Activated T-helper 2 cell treated with anti-CD3 and anti-CD28 coated beads, Interferon-gamma antibody, Interleukin-2, Interleukin-4, amounts not matched to agents 10 μg/mL and 5 μg/mL and 100 μg/mL, durations not matched to agents 14 hours and 24 hours and 36 hours (primary cell): ENCODE measurements around the gene MOB1B. TPM values are rescaled to one million over a fixed set of nuclear protein-coding genes. Genes with fewer than 3 reads are reported as not detected.
"Not testable (repeated sequence)": the region's sequence is repeated elsewhere in the genome, so short reads cannot be mapped to it uniquely, and the experiment has no call there.

ENCODE experiments used
- DNase-seq: peaks from one replicate; pipeline ENCODE4 v3.0.0; 2021; ENCODE audit warnings: low spot score
- H3K27ac Mint-ChIP-seq: one replicate; pipeline ENCODE4 v1.8.0; 2021; ENCODE audit warnings: mixed read lengths
- H3K27me3 Mint-ChIP-seq: one replicate; pipeline ENCODE4 v1.8.0; 2021; ENCODE audit warnings: low read depth, mixed read lengths
- H3K36me3 Mint-ChIP-seq: one replicate; pipeline ENCODE4 v1.8.0; 2021; ENCODE audit warnings: low read depth, mixed read lengths
- H3K4me1 Mint-ChIP-seq: one replicate; pipeline ENCODE4 v1.8.0; 2021; ENCODE audit warnings: low read depth, mixed read lengths
- H3K4me3 Mint-ChIP-seq: one replicate; pipeline ENCODE4 v1.8.0; 2021; ENCODE audit warnings: low read depth, mild to moderate bottlenecking, moderate library complexity, mixed read lengths
- H3K9me3 Mint-ChIP-seq: one replicate; pipeline ENCODE4 v1.8.0; 2021; ENCODE audit warnings: mixed read lengths
- intact Hi-C: fragments of 100-400 bp; cut with micrococcal nuclease; formaldehyde crosslinking; loops from one replicate; pipeline ENCODE4 v1.15.1; 2023
- total RNA-seq: library from RNA; stranded (reverse); gene quantifications from 2 replicates; pipeline ENCODE4 v1.2.3, GENCODE V29; 2022

MOB1B gene
- total RNA-seq, 1 donor from 2014 or later: 27.0 TPM

DNA sequence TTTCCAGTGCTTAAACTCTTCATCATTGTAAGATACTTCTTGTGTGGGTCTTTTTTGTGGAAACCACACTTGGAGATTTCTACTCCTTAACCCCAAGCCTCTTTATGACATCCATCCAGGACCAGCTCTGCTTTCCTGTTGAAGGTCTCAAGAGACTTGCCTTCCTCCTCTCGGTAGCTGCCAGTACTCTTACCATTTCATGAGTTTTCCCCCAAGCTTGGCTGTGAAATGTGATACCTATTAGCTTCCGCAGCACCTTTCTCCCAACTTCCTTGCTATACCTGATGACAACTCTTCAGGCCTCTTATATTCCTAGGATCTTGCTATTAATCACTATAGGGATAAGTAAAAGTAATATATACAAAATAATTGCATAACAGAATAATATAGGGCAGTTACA is 89.4 kb downstream of the MOB1B start:
- DNase-seq: no peak
- peaks cover 29% of the 10 kb centered on the region for H3K4me1 Mint-ChIP-seq
- H3K27me3 Mint-ChIP-seq: no peaks in the 10 kb centered on the region
- H3K9me3 Mint-ChIP-seq: no peaks in the 10 kb centered on the region
- no peak overlapping the region for H3K27ac Mint-ChIP-seq
- intact Hi-C loops: loop anchor here (5.0 to 10.0 kb wide), 2 partner anchors 44 to 193 kb away; no protein-coding TSS in a partner anchor
- peaks cover 28% of the 10 kb centered on the region for H3K36me3 Mint-ChIP-seq
- H3K4me3 Mint-ChIP-seq: no peak overlapping the region

DNA sequence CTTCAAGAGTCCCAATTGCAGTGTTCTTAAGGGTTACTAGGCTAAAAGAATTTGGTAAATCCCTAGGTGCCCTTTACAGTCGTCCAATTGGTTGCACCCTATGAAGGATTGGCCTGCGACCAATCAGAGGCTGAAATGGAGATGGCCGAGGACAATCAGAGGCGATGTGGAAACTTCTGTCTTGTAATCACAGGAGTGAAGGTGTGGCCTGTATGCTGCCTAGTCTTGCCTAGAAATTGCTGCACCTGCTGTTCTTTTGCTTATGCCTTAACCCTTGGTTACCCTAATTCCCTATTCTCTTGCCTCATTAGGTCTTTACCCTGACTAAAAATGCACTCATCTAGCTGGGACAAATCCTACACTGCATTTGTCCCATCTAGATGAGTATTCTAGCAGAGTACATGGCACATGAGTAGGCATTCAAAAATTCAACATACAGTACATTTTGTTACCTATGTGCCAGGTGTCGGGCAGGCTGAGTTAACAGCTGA is 90.3 kb downstream of the MOB1B start:
- no peaks in the 10 kb centered on the region for H3K27me3 Mint-ChIP-seq
- H3K4me1 Mint-ChIP-seq: peaks cover 38% of the 10 kb centered on the region
- H3K4me3 Mint-ChIP-seq: peak overlapping the region; percentile 99
- H3K27ac Mint-ChIP-seq: peak overlapping the region; percentile 85
- no peaks in the 10 kb centered on the region for H3K9me3 Mint-ChIP-seq
- intact Hi-C loops: loop anchor here (5.0 to 10.0 kb wide), 2 partner anchors 45 to 192 kb away; no protein-coding TSS in a partner anchor
- no peak for DNase-seq
- H3K36me3 Mint-ChIP-seq: peaks cover 35% of the 10 kb centered on the region

DNA sequence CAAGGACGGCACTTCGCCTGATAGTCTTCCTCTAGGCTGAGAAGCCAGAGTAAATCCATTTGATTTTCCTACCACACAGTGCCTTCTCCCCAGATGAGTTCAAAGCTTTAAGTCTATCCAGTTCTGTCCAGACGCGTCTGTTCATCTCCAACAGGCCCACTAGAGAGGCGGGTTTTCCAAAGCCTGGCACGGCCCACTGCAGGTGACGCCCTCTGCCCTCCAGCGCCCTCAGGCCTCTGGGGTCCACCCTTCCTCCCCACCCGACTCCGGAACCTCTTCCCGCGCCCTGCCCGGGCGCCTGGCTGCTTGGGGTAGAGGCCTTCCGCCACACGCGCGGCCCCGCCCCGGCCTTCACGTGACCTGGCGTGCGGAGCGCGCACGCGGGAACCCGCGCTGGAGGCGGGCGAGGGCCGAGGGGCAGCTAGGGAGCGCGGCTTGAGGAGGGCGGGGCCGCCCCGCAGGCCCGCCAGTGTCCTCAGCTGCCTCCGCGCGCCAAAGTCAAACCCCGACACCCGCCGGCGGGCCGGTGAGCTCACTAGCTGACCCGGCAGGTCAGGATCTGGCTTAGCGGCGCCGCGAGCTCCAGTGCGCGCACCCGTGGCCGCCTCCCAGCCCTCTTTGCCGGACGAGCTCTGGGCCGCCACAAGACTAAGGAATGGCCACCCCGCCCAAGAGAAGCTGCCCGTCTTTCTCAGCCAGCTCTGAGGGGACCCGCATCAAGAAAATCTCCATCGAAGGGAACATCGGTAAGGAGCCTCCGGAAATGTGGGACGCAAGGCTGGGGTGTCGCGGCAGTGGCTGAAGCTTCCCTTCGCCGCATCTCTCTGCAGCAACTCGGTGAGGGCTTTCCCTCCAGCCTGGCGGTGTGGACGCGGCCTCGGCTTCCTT is 91.3 kb downstream of the MOB1B start, which contains the start of gene DCK:
Gene DCK, plus strand, starts transcription at position 469 of the 888 bp plus-strand sequence. Its CDS starts 187 bp downstream, at position 656.
- Mint-ChIP-seq H3K36me3 (peaks cover 44% of the 10 kb centered on the region), H3K4me1 (peaks cover 39% of the 10 kb centered on the region), H3K27me3 (no peaks in the 10 kb centered on the region), H3K9me3 (no peaks in the 10 kb centered on the region), H3K27ac (peak within 1 kb of the TSS; percentile 93), H3K4me3 (peak within 1 kb of the TSS; percentile 99)
- DNase-seq: peak; percentile 83
- intact Hi-C loops: loop anchor here (1.0 to 10.0 kb wide), 5 partner anchors 13 to 191 kb away; partner anchors contain the start of genes GRSF1 and MOB1B

DNA sequence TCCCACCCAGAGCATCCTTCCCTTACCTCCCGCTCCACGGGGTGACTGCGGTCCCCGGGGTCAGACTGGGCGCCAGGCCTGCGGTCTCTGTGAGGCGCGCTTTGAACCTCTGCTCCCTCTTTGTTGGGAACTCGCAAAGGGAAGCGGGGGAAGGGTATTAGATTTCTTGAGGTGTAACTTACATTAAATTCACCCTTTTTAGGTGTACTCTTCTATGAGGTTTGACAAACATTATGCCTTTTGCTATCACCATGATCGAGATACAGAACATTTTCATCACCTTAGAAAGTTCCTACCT is 91.8 kb downstream of the MOB1B start:
- intact Hi-C loops: loop anchor here (5.0 to 10.0 kb wide), 2 partner anchors 47 to 191 kb away; no protein-coding TSS in a partner anchor

DNA sequence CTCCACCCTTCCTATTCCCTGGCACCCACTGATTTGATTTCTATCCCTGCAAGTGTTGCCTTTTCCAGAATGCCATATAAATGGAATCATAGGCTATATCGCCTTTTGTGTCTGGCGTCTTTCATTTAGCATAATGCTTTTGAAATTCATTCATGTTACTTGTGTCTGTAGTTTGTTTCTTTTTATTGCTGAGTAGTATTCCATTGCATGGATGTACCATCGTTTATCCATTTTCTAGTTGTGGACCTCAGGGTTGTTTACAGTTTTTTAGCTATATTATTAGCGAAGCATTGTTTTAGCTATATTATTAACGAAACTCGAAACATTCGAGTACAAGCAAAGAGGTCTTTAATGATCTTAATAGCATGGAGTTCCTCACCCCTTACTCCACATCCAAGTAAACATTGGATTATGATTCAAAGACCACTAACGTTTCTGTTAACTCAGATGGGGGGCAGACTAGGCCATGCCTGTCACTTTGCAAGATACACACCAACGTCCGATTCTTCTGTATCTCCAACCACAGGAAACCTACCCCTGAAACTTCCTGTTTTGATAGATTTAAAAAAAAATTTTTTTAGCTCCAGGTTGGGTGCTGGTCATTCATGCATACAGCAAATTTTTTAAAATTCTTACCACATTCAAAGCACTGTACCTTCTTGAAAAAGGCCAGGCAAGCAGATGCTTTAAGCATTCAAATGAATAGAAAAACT is 92.4 kb downstream of the MOB1B start:
- Mint-ChIP-seq H3K4me1 (peaks cover 44% of the 10 kb centered on the region), H3K36me3 (peaks cover 55% of the 10 kb centered on the region), H3K9me3 (peaks cover 2% of the 10 kb centered on the region), H3K27ac (peak overlapping the region; percentile 93), H3K4me3 (peak overlapping the region; percentile 99), H3K27me3 (no peaks in the 10 kb centered on the region)
- intact Hi-C loops: loop anchor here (5.0 to 10.0 kb wide), 3 partner anchors 47 to 287 kb away; no protein-coding TSS in a partner anchor
- no peak for DNase-seq

More for the DNA sequence above, 91.8 kb downstream of the MOB1B start:
- peaks cover 50% of the 10 kb centered on the region for H3K36me3 Mint-ChIP-seq
- H3K27me3 Mint-ChIP-seq: no peaks in the 10 kb centered on the region
- H3K9me3 Mint-ChIP-seq: no peaks in the 10 kb centered on the region
- no peak for DNase-seq
- peaks cover 40% of the 10 kb centered on the region for H3K4me1 Mint-ChIP-seq
- H3K27ac Mint-ChIP-seq: peak overlapping the region; percentile 93
- H3K4me3 Mint-ChIP-seq: peak overlapping the region; percentile 99

DNA sequence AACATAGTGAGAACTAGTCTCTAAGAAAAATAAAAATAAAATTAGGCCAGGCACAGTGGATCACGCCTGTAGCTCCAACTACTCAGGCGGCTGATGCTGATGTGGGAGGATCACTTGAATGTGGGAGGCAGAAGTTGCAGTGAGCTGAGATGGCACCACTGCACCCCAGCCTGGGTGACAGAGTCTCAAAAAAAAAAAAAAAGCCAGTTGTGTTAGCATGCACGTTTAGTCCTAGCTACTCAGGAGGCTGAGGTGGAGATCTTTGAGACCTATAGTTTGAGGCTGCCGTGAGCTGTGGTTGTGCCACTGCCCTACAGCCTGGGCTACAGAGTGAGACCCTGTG is 93.8 kb downstream of the MOB1B start:
- intact Hi-C loops: loop anchor here (2.0 to 10.0 kb wide), 3 partner anchors 189 to 307 kb away; partner anchors contain the start of gene UTP3
- no peak for DNase-seq
- H3K36me3 Mint-ChIP-seq: peaks cover 70% of the 10 kb centered on the region
- peaks cover 55% of the 10 kb centered on the region for H3K4me1 Mint-ChIP-seq
- peak overlapping the region; percentile 93 for H3K27ac Mint-ChIP-seq
- peaks cover 16% of the 10 kb centered on the region for H3K9me3 Mint-ChIP-seq
- H3K4me3 Mint-ChIP-seq: peak overlapping the region; percentile 99
- H3K27me3 Mint-ChIP-seq: no peaks in the 10 kb centered on the region

DNA sequence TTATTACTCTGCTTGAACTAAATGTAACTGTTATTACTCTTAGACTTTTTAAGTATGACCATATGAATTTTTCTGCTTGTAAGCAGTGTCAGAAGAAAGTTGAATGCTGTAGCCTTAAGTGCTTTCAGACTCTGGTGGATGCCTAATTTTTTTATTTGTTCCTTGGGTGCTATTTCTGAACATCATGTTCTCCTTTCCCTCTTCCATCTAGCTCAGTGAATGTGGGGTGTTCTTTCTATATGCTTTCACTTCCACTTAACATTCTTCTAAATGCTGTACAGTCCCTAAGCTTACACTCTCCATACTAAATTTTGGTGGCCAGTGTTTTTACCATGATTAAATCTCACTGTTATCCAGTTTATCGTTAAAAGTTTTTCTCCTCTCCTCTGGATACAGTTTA is 94.9 kb downstream of the MOB1B start:
- Mint-ChIP-seq H3K4me1 (peaks cover 62% of the 10 kb centered on the region), H3K9me3 (peaks cover 26% of the 10 kb centered on the region), H3K4me3 (peak overlapping the region; percentile 99), H3K27ac (peak overlapping the region; percentile 93), H3K27me3 (no peaks in the 10 kb centered on the region), H3K36me3 (peaks cover 79% of the 10 kb centered on the region)
- intact Hi-C loops: loop anchor here (2.0 to 10.0 kb wide), 3 partner anchors 188 to 308 kb away; partner anchors contain the start of gene UTP3
- no peak for DNase-seq

DNA sequence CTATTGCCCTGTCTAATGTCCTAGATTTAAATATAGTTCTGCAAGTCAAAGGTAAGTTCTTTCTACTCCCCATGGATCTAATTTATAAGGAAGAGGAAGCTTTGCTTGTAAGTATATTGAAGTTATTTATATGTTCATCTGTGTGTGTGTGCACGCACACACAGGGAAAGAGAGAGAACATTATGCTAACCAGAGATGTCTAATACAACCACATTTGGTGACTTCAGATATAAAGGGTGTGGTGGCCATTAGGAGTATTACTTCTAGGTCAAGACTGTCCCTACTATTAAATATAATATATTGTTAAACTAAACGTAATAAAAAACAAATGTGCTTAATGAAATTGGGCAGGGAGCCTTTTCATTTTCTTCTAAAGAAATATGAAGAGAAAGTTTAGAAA is 95.4 kb downstream of the MOB1B start:
- H3K36me3 Mint-ChIP-seq: peaks cover 83% of the 10 kb centered on the region
- no peaks in the 10 kb centered on the region for H3K27me3 Mint-ChIP-seq
- no peak for DNase-seq
- peaks cover 65% of the 10 kb centered on the region for H3K4me1 Mint-ChIP-seq
- intact Hi-C loops: loop anchor here (2.0 to 10.0 kb wide), 3 partner anchors 187 to 309 kb away; partner anchors contain the start of gene UTP3
- peak overlapping the region; percentile 99 for H3K4me3 Mint-ChIP-seq
- peak overlapping the region; percentile 93 for H3K27ac Mint-ChIP-seq
- peaks cover 29% of the 10 kb centered on the region for H3K9me3 Mint-ChIP-seq

DNA sequence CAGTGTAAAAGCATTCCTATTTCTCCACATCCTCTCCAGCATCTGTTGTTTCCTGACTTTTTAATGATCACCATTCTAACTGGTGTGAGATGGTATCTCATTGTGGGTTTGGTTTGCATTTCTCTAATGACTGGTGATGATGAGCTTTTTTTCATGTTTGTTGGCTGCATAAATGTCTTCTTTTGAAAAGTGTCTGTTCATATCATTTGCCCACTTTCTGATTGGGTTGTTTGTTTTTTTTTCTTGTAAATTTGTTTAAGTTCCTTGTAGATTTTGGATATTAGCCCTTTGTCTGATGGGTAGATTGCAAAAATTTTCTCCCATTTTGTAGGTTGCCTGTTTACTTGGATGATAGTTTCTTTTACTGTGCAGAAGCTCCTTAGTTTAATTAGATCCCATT is 97.5 kb downstream of the MOB1B start:
- Mint-ChIP-seq H3K4me1 (peaks cover 82% of the 10 kb centered on the region), H3K9me3 (peaks cover 29% of the 10 kb centered on the region), H3K36me3 (peaks cover 93% of the 10 kb centered on the region)
- not testable (repeated sequence) for H3K27me3 Mint-ChIP-seq, DNase-seq, H3K27ac Mint-ChIP-seq, H3K4me3 Mint-ChIP-seq
- intact Hi-C loops: loop anchor here (5.0 to 10.0 kb wide), 3 partner anchors 185 to 292 kb away; no protein-coding TSS in a partner anchor

DNA sequence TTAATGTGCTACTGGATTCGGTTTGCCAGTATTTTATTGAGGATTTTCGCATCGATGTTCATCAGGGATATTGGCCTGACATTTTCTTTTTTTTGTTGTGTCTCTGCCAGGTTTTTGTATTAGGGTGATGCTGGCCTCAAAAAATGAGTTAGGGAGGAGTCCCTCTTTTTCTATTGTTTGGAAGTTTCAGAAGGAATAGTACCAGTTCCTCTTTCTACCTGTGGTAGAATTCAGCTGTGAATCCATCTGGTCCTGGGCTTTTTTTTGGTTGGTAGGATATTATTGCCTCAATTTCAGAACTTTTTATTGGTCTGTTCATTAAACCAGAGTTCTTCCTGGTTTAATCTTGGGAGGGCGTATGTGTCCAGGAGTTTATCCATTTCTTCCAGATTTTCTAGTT is 99.2 kb downstream of the MOB1B start:
- DNase-seq, H3K4me3 Mint-ChIP-seq, H3K27me3 Mint-ChIP-seq: not testable (repeated sequence)
- peaks cover 74% of the 10 kb centered on the region for H3K4me1 Mint-ChIP-seq
- intact Hi-C loops: loop anchor here (10.0 kb wide), 1 partner anchor 267 kb away; no protein-coding TSS in a partner anchor
- H3K9me3 Mint-ChIP-seq: peaks cover 29% of the 10 kb centered on the region
- peak overlapping the region; percentile 3 for H3K27ac Mint-ChIP-seq
- H3K36me3 Mint-ChIP-seq: peaks cover 75% of the 10 kb centered on the region

DNA sequence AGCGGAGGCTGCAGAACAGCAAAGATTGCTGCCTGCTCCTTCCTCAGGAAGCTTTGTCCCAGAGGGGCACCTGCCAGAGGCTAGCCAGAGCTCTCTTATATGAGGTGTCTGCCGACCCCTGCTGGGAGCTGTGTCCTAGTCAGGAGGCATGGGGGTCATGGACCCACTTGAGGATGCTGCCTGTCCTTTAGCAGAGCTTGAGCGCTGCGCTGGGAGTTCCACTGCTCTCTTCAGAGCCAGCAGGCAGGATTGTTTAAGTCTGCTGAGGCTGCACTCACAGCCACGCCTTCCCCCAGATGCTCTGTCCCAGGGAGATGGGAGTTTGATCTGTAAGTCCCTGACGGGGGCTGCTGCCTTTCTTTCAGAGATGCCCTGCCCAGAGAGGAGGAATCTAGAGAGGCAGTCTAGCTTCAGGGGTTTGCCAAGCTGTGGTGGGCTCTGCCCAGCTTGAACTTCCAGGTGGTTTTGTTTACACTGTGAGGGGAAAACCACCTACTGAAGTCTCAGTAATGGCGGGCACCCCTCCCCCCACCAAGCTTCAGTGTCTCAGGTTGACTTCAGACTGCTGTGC is 102.2 kb downstream of the MOB1B start:
- H3K27me3 Mint-ChIP-seq: no peaks in the 10 kb centered on the region
- no peak for DNase-seq
- H3K9me3 Mint-ChIP-seq: peaks cover 29% of the 10 kb centered on the region
- H3K4me3 Mint-ChIP-seq: peak overlapping the region; percentile 30
- H3K27ac Mint-ChIP-seq: peak overlapping the region; percentile 85
- intact Hi-C loops: loop anchor here (10.0 kb wide), 1 partner anchor 270 kb away; no protein-coding TSS in a partner anchor
- H3K4me1 Mint-ChIP-seq: peaks cover 74% of the 10 kb centered on the region
- H3K36me3 Mint-ChIP-seq: peaks cover 56% of the 10 kb centered on the region

DNA sequence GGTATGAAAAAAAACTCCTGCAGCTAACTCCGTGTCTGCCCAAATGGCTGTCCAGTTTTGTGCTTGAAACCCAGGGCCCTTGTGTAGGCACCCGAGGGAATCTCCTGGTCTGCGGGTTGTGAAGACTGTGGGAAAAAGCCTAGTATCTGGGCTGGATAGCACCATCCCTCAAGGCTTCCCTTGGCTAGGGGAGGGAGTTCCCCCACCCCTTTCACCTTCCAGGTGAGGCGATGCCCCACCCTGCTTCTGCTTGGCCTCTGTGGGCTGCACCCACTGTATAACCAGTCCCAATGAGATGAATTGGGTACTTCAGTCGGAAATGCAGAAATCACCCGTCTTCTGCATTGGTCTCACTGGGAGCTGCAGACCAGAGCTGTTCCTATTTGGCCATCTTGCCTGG is 102.9 kb downstream of the MOB1B start:
- Mint-ChIP-seq H3K36me3 (peaks cover 54% of the 10 kb centered on the region), H3K4me3 (peak overlapping the region; percentile 22), H3K4me1 (peaks cover 75% of the 10 kb centered on the region), H3K9me3 (peaks cover 22% of the 10 kb centered on the region), H3K27ac (peak overlapping the region; percentile 85)
- not testable (repeated sequence) for H3K27me3 Mint-ChIP-seq, DNase-seq
- intact Hi-C loops: loop anchor here (5.0 to 10.0 kb wide), 2 partner anchors 270 to 388 kb away; no protein-coding TSS in a partner anchor
